ENCODE data around the gene SYT17.

GRCh38 chr16:19148189-19148588, 19.9 kb upstream of the SYT17 start:
- TF ChIP-seq RARB (CRISPR knock-in tag; IDR thresholded peaks at IDR 0.05) = no peak
- TF ChIP-seq ZFP3 (CRISPR knock-in tag; IDR thresholded peaks at IDR 0.05) = no peak
- TF ChIP-seq GLIS3 (CRISPR knock-in tag; IDR thresholded peaks at IDR 0.05) = no peak
- TF ChIP-seq ZNF70 (CRISPR knock-in tag; IDR thresholded peaks at IDR 0.05) = no peak
- TF ChIP-seq ZC3H10 (CRISPR knock-in tag; IDR thresholded peaks at IDR 0.05) = no peak
